ENCODE measurements around the gene ARMC3. TPM values are rescaled to one million over a fixed set of nuclear protein-coding genes. Genes with fewer than 3 reads are reported as not detected.
A peak's percentile ranks its signal among the peaks of the same experiment; 100 is the strongest.

ARMC3 gene
- total and polyA plus RNA-seq, 2 donors (not counting 1 experiment from before 2014, with no cell fraction given) = not detected

DNA sequence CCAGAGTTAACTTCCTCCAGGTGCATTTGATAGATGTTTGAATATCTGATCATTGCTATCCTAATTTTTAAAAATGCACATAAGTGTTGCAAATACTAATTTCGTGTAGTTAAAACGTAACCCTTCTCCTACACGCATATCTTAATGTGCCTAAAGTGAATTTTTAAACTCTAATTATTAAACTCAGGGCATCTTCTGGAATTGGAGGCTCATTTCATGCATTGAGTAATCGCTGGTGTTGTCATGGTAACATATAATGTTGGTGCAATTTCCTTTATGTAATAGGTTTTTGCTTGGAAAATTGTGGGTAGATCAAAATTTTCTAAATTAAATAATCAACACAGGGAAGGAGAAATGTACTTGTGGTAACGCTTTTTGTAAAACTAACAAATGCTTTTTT, 56.2 kb downstream of the ARMC3 start:
- Histone ChIP-seq H3K4me2 (replicated peaks; ENCODE audit: low read depth, low read length, poor library complexity, severe bottlenecking) (no peak overlapping the region), H3K4me1 (ENCODE audit: control insufficient read depth in 2 of 2, insufficient read depth in 2 of 2, low read length in 2 of 2) (no peaks in the 10 kb centered on the region), H3K9ac (ENCODE audit: low read length) (no peak overlapping the region), H2AFZ (ENCODE audit: insufficient read depth, low read depth, low read length, poor library complexity, severe bottlenecking) (no peak overlapping the region), H3K36me3 (replicated peaks in 1 of 2; ENCODE audit: control extremely low read depth in 1 of 2, control insufficient read depth in 1 of 2, extremely low read depth in 1 of 2, insufficient read depth in 2 of 2, low read length in 1 of 2) (no peaks in the 10 kb centered on the region), H3K27ac (ENCODE audit: low read length in 2 of 2) (no peak overlapping the region), H3K9me3 (ENCODE audit: control extremely low read depth in 1 of 3, control insufficient read depth in 2 of 3, insufficient read depth in 1 of 3, low read length in 2 of 3) (no peaks in the 10 kb centered on the region), H3K79me2 (ENCODE audit: control insufficient read depth, insufficient read depth, low read length) (no peaks in the 10 kb centered on the region), H3K4me3 (ENCODE audit: control extremely low read depth in 1 of 5, extremely low read depth in 1 of 5, insufficient read depth in 1 of 5, low read depth in 2 of 5, low read length in 4 of 5) (no peak overlapping the region), H3K27me3 (replicated peaks in 1 of 4; ENCODE audit: control extremely low read depth in 1 of 4, control insufficient read depth in 3 of 4, insufficient read depth in 4 of 4, low read length in 3 of 4) (no peaks in the 10 kb centered on the region), H4K20me1 (ENCODE audit: control insufficient read depth, insufficient read depth, low read length, poor library complexity, severe bottlenecking) (no peaks in the 10 kb centered on the region)
- H3K9me3 Mint-ChIP-seq (ENCODE audit: insufficient read depth) = no peaks in the 10 kb centered on the region
- ChIA-PET POLR2A (no interaction called here), CTCF (interaction anchor here (5.3 kb wide), 1 partner anchor 410 kb away, joined by 27 read pairs; no protein-coding TSS in a partner anchor)
- intact Hi-C loops (cut with micrococcal nuclease) = loop anchor here (10.0 kb wide), 1 partner anchor 319 kb away; no protein-coding TSS in a partner anchor
- no peak overlapping the region for H3K4me3 Mint-ChIP-seq
- no peak for ATAC-seq (ENCODE audit: low read depth)
- no peak for DNase-seq
- no CpG with 5 or more reads among the region's 5 CpGs for WGBS (ENCODE audit: insufficient coverage)
- TF ChIP-seq, protein P1, sequence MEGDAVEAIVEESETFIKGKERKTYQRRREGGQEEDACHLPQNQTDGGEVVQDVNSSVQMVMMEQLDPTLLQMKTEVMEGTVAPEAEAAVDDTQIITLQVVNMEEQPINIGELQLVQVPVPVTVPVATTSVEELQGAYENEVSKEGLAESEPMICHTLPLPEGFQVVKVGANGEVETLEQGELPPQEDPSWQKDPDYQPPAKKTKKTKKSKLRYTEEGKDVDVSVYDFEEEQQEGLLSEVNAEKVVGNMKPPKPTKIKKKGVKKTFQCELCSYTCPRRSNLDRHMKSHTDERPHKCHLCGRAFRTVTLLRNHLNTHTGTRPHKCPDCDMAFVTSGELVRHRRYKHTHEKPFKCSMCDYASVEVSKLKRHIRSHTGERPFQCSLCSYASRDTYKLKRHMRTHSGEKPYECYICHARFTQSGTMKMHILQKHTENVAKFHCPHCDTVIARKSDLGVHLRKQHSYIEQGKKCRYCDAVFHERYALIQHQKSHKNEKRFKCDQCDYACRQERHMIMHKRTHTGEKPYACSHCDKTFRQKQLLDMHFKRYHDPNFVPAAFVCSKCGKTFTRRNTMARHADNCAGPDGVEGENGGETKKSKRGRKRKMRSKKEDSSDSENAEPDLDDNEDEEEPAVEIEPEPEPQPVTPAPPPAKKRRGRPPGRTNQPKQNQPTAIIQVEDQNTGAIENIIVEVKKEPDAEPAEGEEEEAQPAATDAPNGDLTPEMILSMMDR (IDR thresholded peaks at IDR 0.05) = no peak
- no peak for TF ChIP-seq EZH2 (IDR thresholded peaks at IDR 0.05; ENCODE audit: borderline replicate concordance, insufficient read depth, low read depth, low read length, poor library complexity, severe bottlenecking)
- peaks cover 5% of the 10 kb centered on the region for H3K4me1 Mint-ChIP-seq
- H3K27me3 Mint-ChIP-seq = peaks cover 8% of the 10 kb centered on the region
- no peak overlapping the region for H3K27ac Mint-ChIP-seq

DNA sequence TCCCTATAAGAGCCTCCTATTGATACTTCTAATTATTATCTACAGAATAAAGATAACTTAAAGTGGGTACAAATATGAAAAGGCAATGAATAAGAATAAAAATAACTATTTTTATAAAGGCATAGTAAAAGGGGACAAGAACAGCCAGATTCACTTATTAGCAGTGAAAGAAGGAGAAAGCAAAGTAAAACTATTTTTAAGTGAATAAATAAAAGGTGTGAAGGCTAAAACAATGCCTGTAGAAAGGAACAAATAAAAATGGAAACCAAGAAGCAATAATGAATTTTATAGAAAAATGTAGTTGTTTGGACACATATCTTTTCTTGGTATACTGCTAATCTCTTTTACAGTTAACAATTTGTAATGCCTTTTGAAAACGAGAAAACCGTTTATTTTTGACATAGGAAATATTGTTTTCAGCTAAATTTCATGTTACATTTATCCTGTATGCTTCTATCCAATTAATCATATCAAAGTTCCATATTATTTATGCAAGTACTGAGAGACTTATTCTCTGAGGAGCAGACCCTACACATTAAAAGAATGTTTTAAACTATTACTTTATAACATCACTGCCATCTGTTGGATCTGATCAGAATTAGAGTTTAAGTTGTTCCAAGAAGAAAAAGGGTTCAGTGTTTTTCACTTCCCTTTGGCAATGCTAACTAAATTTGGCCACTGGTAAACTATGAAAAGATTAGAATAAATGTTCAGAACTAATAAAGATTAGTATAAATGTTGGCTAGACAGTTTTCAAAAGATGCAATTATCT, 59.1 kb downstream of the ARMC3 start:
- CTCF ChIA-PET = interaction anchor here (3.6 to 7.6 kb wide), 5 partner anchors 413 to 994 kb away, joined by 25 to 112 read pairs (median 76); partner anchors contain the start of gene DNAJC1
- TF ChIP-seq, protein P1 (IDR thresholded peaks at IDR 0.05) = peak; percentile 57
- no peak for TF ChIP-seq EZH2 (IDR thresholded peaks at IDR 0.05; ENCODE audit: borderline replicate concordance, insufficient read depth, low read depth, low read length, poor library complexity, severe bottlenecking)
- POLR2A ChIA-PET = no interaction called here
- Mint-ChIP-seq H3K27me3 (peaks cover 13% of the 10 kb centered on the region), H3K4me1 (peaks cover 6% of the 10 kb centered on the region), H3K27ac (no peak overlapping the region), H3K4me3 (no peak overlapping the region), H3K9me3 (ENCODE audit: insufficient read depth) (no peaks in the 10 kb centered on the region)
- H3K79me2 ChIP-seq (ENCODE audit: control insufficient read depth, insufficient read depth, low read length) = no peaks in the 10 kb centered on the region
- H2AFZ ChIP-seq (ENCODE audit: insufficient read depth, low read depth, low read length, poor library complexity, severe bottlenecking) = no peak overlapping the region
- intact Hi-C loops (cut with micrococcal nuclease) = loop anchor here (1.0 to 10.0 kb wide), 6 partner anchors 322 to 1492 kb away; partner anchors contain the start of gene SPAG6
- no peaks in the 10 kb centered on the region for H4K20me1 ChIP-seq (ENCODE audit: control insufficient read depth, insufficient read depth, low read length, poor library complexity, severe bottlenecking)
- no peaks in the 10 kb centered on the region for H3K27me3 ChIP-seq (replicated peaks in 1 of 4; ENCODE audit: control extremely low read depth in 1 of 4, control insufficient read depth in 3 of 4, insufficient read depth in 4 of 4, low read length in 3 of 4)
- no peaks in the 10 kb centered on the region for H3K36me3 ChIP-seq (replicated peaks in 1 of 2; ENCODE audit: control extremely low read depth in 1 of 2, control insufficient read depth in 1 of 2, extremely low read depth in 1 of 2, insufficient read depth in 2 of 2, low read length in 1 of 2)
- H3K4me3 ChIP-seq (ENCODE audit: control extremely low read depth in 1 of 5, extremely low read depth in 1 of 5, insufficient read depth in 1 of 5, low read depth in 2 of 5, low read length in 4 of 5) = no peak overlapping the region
- ATAC-seq (ENCODE audit: low read depth) (peak; percentile 50), DNase-seq (peak; percentile 52)
- no peak overlapping the region for H3K4me2 ChIP-seq (replicated peaks; ENCODE audit: low read depth, low read length, poor library complexity, severe bottlenecking)
- H3K9me3 ChIP-seq (ENCODE audit: control extremely low read depth in 1 of 3, control insufficient read depth in 2 of 3, insufficient read depth in 1 of 3, low read length in 2 of 3) = no peaks in the 10 kb centered on the region
- H3K4me1 ChIP-seq (ENCODE audit: control insufficient read depth in 2 of 2, insufficient read depth in 2 of 2, low read length in 2 of 2) = no peaks in the 10 kb centered on the region
- H3K9ac ChIP-seq (ENCODE audit: low read length) = no peak overlapping the region
- H3K27ac ChIP-seq (ENCODE audit: low read length in 2 of 2) = no peak overlapping the region
- no CpG with 5 or more reads among the region's 2 CpGs for WGBS (ENCODE audit: insufficient coverage)
